ENCODE data around the gene COLQ. TPM values are rescaled to one million over a fixed set of nuclear protein-coding genes. Genes with fewer than 3 reads are reported as not detected.

The COLQ gene
- total RNA-seq, 1 experiment from 2014 or later, result 1.9 TPM

DNA sequence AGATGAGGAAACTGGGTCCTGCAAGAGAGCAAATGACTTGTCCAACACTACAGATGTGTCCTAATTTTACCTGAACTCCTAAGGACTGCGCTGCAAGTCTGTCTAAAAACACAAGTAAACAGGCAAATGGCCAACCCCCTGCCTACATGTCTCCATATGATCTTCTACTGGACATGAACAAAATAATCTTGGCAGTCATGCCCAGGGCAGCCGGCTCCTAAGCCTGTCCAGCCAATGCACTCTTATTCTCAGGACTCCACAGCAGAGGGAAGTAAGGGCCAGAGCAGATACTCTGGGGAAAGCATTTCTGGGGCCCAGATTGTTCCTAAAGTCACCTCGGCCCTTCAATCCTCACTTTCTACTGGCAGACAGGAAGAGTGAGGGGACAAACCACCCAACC lies 10.3 kb downstream of the COLQ start:
- BruUV-seq (replicated peaks), result no TSS peak
- no peak for ATAC-seq
- Histone ChIP-seq H3K79me2 (ENCODE audit: insufficient read depth, low read length) (no peaks in the 10 kb centered on the region), H2AFZ (ENCODE audit: low read depth, low read length, poor library complexity, severe bottlenecking) (no peak overlapping the region), H3K4me1 (ENCODE audit: control insufficient read depth in 1 of 2, insufficient read depth in 2 of 2, low read length in 2 of 2) (no peaks in the 10 kb centered on the region), H3K9me3 (ENCODE audit: control insufficient read depth in 1 of 2, insufficient read depth in 1 of 2, low read depth in 1 of 2, low read length in 2 of 2) (no peaks in the 10 kb centered on the region), H3K9me2 (ENCODE audit: insufficient read depth) (no peaks in the 10 kb centered on the region), H3K36me3 (ENCODE audit: control insufficient read depth in 1 of 2, insufficient read depth in 2 of 2, low read length in 2 of 2) (no peaks in the 10 kb centered on the region), H3K27ac (ENCODE audit: low read depth, low read length) (no peak overlapping the region), H3K4me2 (ENCODE audit: low read length) (no peak overlapping the region), H3K27me3 (ENCODE audit: insufficient read depth, low read length) (no peaks in the 10 kb centered on the region), H3K4me3 (replicated peaks in 1 of 2; ENCODE audit: low read depth in 1 of 2, low read length in 2 of 2) (no peak overlapping the region), H3K9ac (ENCODE audit: low read length) (no peak overlapping the region), H4K20me1 (ENCODE audit: insufficient read depth) (no peaks in the 10 kb centered on the region)
- no peak for TF ChIP-seq ZNF274 (IDR thresholded peaks at IDR 0.05; ENCODE audit: low read depth, low read length)
- no peak for TF ChIP-seq SRF (IDR thresholded peaks at IDR 0.05; ENCODE audit: low read depth)
- TF ChIP-seq SP1 (IDR thresholded peaks at IDR 0.05; ENCODE audit: low read depth), result no peak
- no peak for TF ChIP-seq TCF7L2 (IDR thresholded peaks at IDR 0.05; ENCODE audit: borderline replicate concordance, extremely low read depth, insufficient read depth, insufficient read length)
- no peak for TF ChIP-seq POLR2AphosphoS5 (IDR thresholded peaks at IDR 0.05; ENCODE audit: low read depth, low read length)
- TF ChIP-seq CBX3 (IDR thresholded peaks at IDR 0.05; ENCODE audit: low read depth), result no peak
- TF ChIP-seq YY1 (IDR thresholded peaks at IDR 0.05; ENCODE audit: extremely low read depth, insufficient replicate concordance, low read depth, low read length), result no peak
- no peak for TF ChIP-seq CEBPB (IDR thresholded peaks at IDR 0.05; ENCODE audit: low read depth)
- no peak for TF ChIP-seq MAX (IDR thresholded peaks at IDR 0.05)
- TF ChIP-seq EGR1 (IDR thresholded peaks at IDR 0.05; ENCODE audit: low read depth), result no peak
- TF ChIP-seq, protein P1, sequence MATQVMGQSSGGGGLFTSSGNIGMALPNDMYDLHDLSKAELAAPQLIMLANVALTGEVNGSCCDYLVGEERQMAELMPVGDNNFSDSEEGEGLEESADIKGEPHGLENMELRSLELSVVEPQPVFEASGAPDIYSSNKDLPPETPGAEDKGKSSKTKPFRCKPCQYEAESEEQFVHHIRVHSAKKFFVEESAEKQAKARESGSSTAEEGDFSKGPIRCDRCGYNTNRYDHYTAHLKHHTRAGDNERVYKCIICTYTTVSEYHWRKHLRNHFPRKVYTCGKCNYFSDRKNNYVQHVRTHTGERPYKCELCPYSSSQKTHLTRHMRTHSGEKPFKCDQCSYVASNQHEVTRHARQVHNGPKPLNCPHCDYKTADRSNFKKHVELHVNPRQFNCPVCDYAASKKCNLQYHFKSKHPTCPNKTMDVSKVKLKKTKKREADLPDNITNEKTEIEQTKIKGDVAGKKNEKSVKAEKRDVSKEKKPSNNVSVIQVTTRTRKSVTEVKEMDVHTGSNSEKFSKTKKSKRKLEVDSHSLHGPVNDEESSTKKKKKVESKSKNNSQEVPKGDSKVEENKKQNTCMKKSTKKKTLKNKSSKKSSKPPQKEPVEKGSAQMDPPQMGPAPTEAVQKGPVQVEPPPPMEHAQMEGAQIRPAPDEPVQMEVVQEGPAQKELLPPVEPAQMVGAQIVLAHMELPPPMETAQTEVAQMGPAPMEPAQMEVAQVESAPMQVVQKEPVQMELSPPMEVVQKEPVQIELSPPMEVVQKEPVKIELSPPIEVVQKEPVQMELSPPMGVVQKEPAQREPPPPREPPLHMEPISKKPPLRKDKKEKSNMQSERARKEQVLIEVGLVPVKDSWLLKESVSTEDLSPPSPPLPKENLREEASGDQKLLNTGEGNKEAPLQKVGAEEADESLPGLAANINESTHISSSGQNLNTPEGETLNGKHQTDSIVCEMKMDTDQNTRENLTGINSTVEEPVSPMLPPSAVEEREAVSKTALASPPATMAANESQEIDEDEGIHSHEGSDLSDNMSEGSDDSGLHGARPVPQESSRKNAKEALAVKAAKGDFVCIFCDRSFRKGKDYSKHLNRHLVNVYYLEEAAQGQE (IDR thresholded peaks at IDR 0.05; ENCODE audit: low read depth), result no peak
- no peak for TF ChIP-seq EZH2 (IDR thresholded peaks at IDR 0.05)
- no peak for TF ChIP-seq ZFX (IDR thresholded peaks at IDR 0.05)
- TF ChIP-seq FOSL1 (IDR thresholded peaks at IDR 0.05; ENCODE audit: low read depth), result no peak
- no peak for TF ChIP-seq CTCF (IDR thresholded peaks at IDR 0.05 in 2 of 3, conservative IDR thresholded peaks at IDR 0.05 in 1 of 3; ENCODE audit: borderline replicate concordance in 1 of 3, insufficient read depth in 1 of 3, low read depth in 2 of 3, low read length in 2 of 3)
- no peak for TF ChIP-seq ELF1 (IDR thresholded peaks at IDR 0.05; ENCODE audit: borderline replicate concordance, low read depth)
- no peak for TF ChIP-seq ATF3 (IDR thresholded peaks at IDR 0.05)
- DNase-seq (ENCODE audit: low read depth, low spot score), result no peak
- ChIA-PET RAD21 (ENCODE audit: low non-redundant PET in 1 of 2, low total read pairs in 2 of 2, uncharacterized antibody in 2 of 2, unreplicated experiment in 2 of 2) (no interaction called here), POLR2A (no interaction called here), CTCF (no interaction called here)
- intact Hi-C loops (cut with micrococcal nuclease), result no loop called here
